MM.1S (cell line): Measurements from ENCODE around the gene ANKRD36.
"Not testable (repeated sequence)": the region's sequence is repeated elsewhere in the genome, so short reads cannot be mapped to it uniquely, and the experiment has no call there.

Experiments used
- DNase-seq: peaks from one replicate; pipeline ENCODE4 v3.0.0-alpha.2; 2015
- H2AFZ ChIP-seq: fragments of 300-600 bp; sonication (generic); 2 replicates; pipeline ENCODE4 v1.6.0; 2016; ENCODE audit warnings: antibody characterized with exemption, low read length
- H3F3A ChIP-seq: fragments of 300-600 bp; sonication (generic); 2 replicates; pipeline ENCODE4 v1.6.1; 2016; ENCODE audit warnings: mild to moderate bottlenecking, antibody characterized with exemption, low read length, moderate library complexity, mixed read lengths; ENCODE audit not compliant: insufficient read depth
- H3K27ac ChIP-seq: fragments of 300-600 bp; sonication (generic); 2 replicates; pipeline ENCODE4 v1.5.1; 2016; ENCODE audit warnings: mild to moderate bottlenecking, low read length
- H3K27me3 ChIP-seq: fragments of 300-600 bp; sonication (generic); replicated peaks from 2 replicates; pipeline ENCODE4 v1.6.0; 2016; ENCODE audit warnings: low read length; ENCODE audit not compliant: insufficient read depth
- H3K36me3 ChIP-seq: fragments of 300-600 bp; sonication (generic); replicated peaks from 2 replicates; pipeline ENCODE4 v1.6.1; 2016; ENCODE audit warnings: mild to moderate bottlenecking, low read length, mixed read lengths; ENCODE audit not compliant: insufficient read depth
- H3K4me1 ChIP-seq: fragments of 300-600 bp; sonication (generic); 2 replicates; pipeline ENCODE4 v1.6.1; 2016; ENCODE audit warnings: low read length, mixed read lengths
- H3K4me2 ChIP-seq: fragments of 300-600 bp; sonication (generic); 2 replicates; pipeline ENCODE4 v1.6.0; 2016; ENCODE audit warnings: low read depth, low read length
- H3K4me3 ChIP-seq: fragments of 300-600 bp; sonication (generic); 2 replicates; pipeline ENCODE4 v1.5.1; 2016; ENCODE audit warnings: low read length, mixed read lengths
- H3K79me2 ChIP-seq: fragments of 300-600 bp; sonication (generic); 2 replicates; pipeline ENCODE4 v1.6.1; 2016; ENCODE audit warnings: mixed run types, low read length, mixed read lengths
- H3K9ac ChIP-seq: fragments of 300-600 bp; sonication (generic); 2 replicates; pipeline ENCODE4 v1.6.1; 2016; ENCODE audit warnings: low read length, mixed read lengths
- H3K9me2 ChIP-seq: fragments of 300-600 bp; sonication (generic); replicated peaks from 2 replicates; pipeline ENCODE4 v1.6.1; 2016; ENCODE audit warnings: mild to moderate bottlenecking, low read length, mixed read lengths; ENCODE audit not compliant: insufficient read depth
- H3K9me3 ChIP-seq: fragments of 300-600 bp; sonication (generic); replicated peaks from 2 replicates; pipeline ENCODE4 v1.6.1; 2016; ENCODE audit warnings: mild to moderate bottlenecking, low read length, mixed read lengths; ENCODE audit not compliant: insufficient read depth
- H4K20me1 ChIP-seq: fragments of 300-600 bp; sonication (generic); 2 replicates; pipeline ENCODE4 v1.6.1; 2016; ENCODE audit warnings: mild to moderate bottlenecking, low read length, moderate library complexity, mixed read lengths; ENCODE audit not compliant: insufficient read depth

Gene ANKRD36

DNA sequence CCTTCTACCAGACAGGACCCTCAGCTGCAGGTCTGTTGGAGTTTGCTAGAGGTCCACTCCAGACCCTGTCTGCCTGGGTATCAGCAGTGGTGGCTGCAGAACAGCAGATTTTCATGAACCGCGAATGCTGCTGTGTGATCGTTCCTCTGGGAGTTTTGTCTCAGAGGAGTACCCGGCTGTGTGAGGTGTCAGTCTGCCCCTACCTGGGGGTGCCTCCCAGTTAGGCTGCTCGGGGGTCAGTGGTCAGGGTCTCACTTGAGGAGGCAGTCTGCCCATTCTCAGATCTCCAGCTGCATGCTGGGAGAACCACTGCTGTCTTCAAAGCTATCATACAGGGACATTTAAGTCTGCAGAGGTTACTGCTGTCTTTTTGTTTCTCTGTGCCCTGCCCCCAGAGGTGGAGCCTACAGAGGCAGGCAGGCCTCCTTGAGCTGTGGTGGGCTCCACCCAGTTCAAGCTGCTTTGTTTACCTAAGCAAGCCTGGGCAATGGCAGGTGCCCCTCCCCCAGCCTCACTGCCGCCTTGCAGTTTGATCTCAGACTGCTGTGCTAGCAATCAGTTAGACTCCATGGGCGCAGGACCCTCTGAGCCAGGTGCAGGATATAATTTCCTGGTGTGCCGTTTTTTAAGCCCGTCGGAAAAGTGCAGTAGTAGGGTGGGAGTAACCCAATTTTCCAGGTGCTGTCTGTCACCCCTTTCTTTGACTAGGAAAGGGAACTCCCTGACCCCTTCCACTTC lies 118.1 kb downstream of the ANKRD36 start:
- not testable (repeated sequence) for H3K27ac ChIP-seq, H3F3A ChIP-seq, H2AFZ ChIP-seq, H3K9me2 ChIP-seq, H3K27me3 ChIP-seq, H3K36me3 ChIP-seq, DNase-seq, H3K4me3 ChIP-seq, H4K20me1 ChIP-seq, H3K9ac ChIP-seq, H3K79me2 ChIP-seq, H3K4me2 ChIP-seq, H3K9me3 ChIP-seq, H3K4me1 ChIP-seq

- H3K4me3 ChIP-seq, H2AFZ ChIP-seq, H4K20me1 ChIP-seq, H3K4me1 ChIP-seq, H3K4me2 ChIP-seq, H3K9ac ChIP-seq, H3K27ac ChIP-seq, H3F3A ChIP-seq, DNase-seq, H3K27me3 ChIP-seq, H3K79me2 ChIP-seq, H3K9me3 ChIP-seq, H3K36me3 ChIP-seq, H3K9me2 ChIP-seq: not testable (repeated sequence)
Measured at GRCh38 chr2:97232981-97233380, 120.0 kb downstream of the ANKRD36 start.

DNA sequence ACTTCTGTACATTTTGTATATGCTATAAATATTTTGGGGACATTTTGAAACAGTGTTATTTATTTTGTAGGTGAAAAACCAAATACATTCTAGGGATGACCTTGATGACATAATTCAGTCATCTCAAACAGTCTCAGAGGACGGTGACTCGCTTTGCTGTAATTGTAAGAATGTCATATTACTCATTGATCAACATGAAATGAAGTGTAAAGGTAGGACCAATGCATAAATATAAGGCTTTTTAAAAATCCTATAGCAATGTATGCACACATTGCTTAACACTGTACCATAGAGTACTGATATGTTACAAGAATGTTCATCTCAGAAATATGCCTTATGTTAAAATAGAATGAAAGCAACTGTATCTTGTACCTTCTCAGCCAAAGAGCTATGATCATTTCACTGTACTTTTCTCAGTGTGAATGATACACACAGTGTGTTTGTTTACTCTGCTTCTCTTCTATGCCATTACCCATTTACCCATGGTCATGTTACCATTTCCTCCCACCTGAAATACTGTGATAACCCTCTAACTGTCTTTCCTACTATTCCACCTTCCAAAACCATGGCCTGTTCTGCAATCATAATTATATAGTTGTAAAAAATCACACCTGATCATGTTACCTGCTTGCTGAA lies 120.8 kb downstream of the ANKRD36 start:
- not testable (repeated sequence) for DNase-seq, H3K36me3 ChIP-seq, H3F3A ChIP-seq, H3K27ac ChIP-seq, H3K79me2 ChIP-seq, H2AFZ ChIP-seq, H3K9me3 ChIP-seq, H3K9ac ChIP-seq, H3K4me1 ChIP-seq, H4K20me1 ChIP-seq, H3K27me3 ChIP-seq, H3K4me3 ChIP-seq, H3K9me2 ChIP-seq, H3K4me2 ChIP-seq

DNA sequence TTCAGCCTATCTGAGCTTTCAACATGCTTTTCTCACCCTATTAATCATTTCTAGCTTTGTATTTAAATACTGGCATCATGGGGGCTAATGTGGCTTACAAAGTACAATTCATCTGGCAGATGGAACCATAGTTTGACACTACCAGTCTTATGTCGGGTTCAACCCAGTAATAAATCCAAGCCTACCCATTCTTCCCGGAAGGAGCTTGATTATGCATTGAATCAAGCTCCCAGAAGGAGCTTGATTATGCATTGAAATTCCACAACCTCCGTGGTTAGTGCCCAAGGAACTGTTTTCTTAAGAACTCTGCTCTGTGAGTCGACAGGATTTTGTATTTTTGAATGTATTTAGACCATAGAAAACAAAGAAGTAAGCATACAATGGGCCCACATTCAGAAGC lies 148.2 kb downstream of the ANKRD36 start:
- H3K4me3 ChIP-seq, H3K4me2 ChIP-seq, H3K27me3 ChIP-seq, H3K36me3 ChIP-seq, H3K9ac ChIP-seq, H3K79me2 ChIP-seq, H3K9me3 ChIP-seq, H3F3A ChIP-seq, DNase-seq, H4K20me1 ChIP-seq, H3K4me1 ChIP-seq, H3K27ac ChIP-seq, H2AFZ ChIP-seq, H3K9me2 ChIP-seq: not testable (repeated sequence)

DNA sequence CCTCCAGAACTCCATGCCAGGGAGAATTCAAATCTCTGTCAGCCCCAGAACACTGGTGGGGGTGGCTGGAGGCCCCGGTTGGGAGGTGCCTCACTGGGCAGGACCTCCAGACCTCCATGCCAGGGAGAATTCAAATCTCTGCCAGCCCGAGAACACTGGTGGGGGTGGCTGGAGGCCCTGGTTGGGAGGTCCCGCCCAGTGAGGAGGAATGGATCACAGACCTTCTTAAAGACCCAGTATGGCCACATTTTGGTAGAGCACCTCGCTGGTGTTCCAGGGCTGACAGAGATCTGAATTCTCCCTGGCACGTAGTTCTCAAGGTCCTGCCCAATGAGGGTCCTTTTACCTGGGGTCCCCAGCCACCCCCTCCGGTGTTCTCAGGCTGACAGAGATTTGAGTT lies 153.5 kb downstream of the ANKRD36 start:
- not testable (repeated sequence) for DNase-seq, H3K36me3 ChIP-seq, H3K4me2 ChIP-seq, H3F3A ChIP-seq, H3K79me2 ChIP-seq, H3K4me1 ChIP-seq, H3K4me3 ChIP-seq, H3K9ac ChIP-seq, H3K9me3 ChIP-seq, H3K27ac ChIP-seq, H3K9me2 ChIP-seq, H3K27me3 ChIP-seq, H4K20me1 ChIP-seq, H2AFZ ChIP-seq
